Skeletal muscle tissue (tissue), 4 donors: ENCODE results near the gene SLC49A4. TPM values are rescaled to one million over a fixed set of nuclear protein-coding genes. Genes with fewer than 3 reads are reported as not detected.

Source experiments
- H3K27ac ChIP-seq: one replicate; pipeline ENCODE4 v1.7.0; 2013; ENCODE audit warnings: mild to moderate bottlenecking, low read depth, low read length, inconsistent platforms
- H3K27me3 ChIP-seq, 3 donors: one replicate each; pipeline ENCODE4 v1.7.0; 2013; ENCODE audit warnings: low read length in 3 of 3; ENCODE audit not compliant: control insufficient read depth in 3 of 3, insufficient read depth in 3 of 3
- H3K36me3 ChIP-seq, 3 donors: one replicate each; pipeline ENCODE4 v1.7.0; 2013; ENCODE audit warnings: low read length in 3 of 3; ENCODE audit not compliant: control insufficient read depth in 3 of 3, insufficient read depth in 3 of 3
- H3K4me1 ChIP-seq, 3 donors: one replicate each; pipeline ENCODE4 v1.7.0; 2013; ENCODE audit warnings: low read length in 3 of 3, mild to moderate bottlenecking in 3 of 3; ENCODE audit not compliant: control insufficient read depth in 3 of 3, insufficient read depth in 3 of 3
- H3K4me3 ChIP-seq, 3 donors: one replicate each; pipeline ENCODE4 v1.7.0; 2013; ENCODE audit warnings: low read length in 3 of 3
- H3K9ac ChIP-seq, 3 donors: one replicate each; pipeline ENCODE4 v1.7.0; 2013; ENCODE audit warnings: low read length in 3 of 3, mild to moderate bottlenecking in 3 of 3, moderate library complexity in 2 of 3, low read depth in 1 of 3
- H3K9me3 ChIP-seq, 3 donors: one replicate each; pipeline ENCODE4 v1.7.0; 2013; ENCODE audit warnings: low read length in 3 of 3; ENCODE audit not compliant: control insufficient read depth in 3 of 3
- total RNA-seq: library from RNA; depleted of rRNA; stranded (reverse); fragments of >200 nt; gene quantifications from one replicate; pipeline ENCODE4 v1.2.3, GENCODE V29; 2014
- donor health status: Osteomylitis.

SLC49A4 gene
- total RNA-seq, 1 donor from 2014 or later, result 11.5 TPM

GRCh38 chr3:122835590-122835989 is 40.7 kb downstream of the SLC49A4 start:
- Histone ChIP-seq H3K36me3 (peaks cover 0 to 21% (median 0%) of the 10 kb centered on the region in 3 donors), H3K4me3 (no peak overlapping the region), H3K9me3 (no peaks in the 10 kb centered on the region), H3K4me1 (no peaks in the 10 kb centered on the region), H3K27me3 (no peaks in the 10 kb centered on the region), H3K27ac (no peak overlapping the region), H3K9ac (no peak overlapping the region)

- Histone ChIP-seq H3K9me3 (no peaks in the 10 kb centered on the region), H3K4me3 (no peak overlapping the region), H3K27me3 (no peaks in the 10 kb centered on the region), H3K36me3 (peaks cover 5 to 25% (median 13%) of the 10 kb centered on the region in 3 donors), H3K27ac (no peak overlapping the region), H3K4me1 (no peaks in the 10 kb centered on the region), H3K9ac (no peak overlapping the region)
Measured at GRCh38 chr3:122843604-122844003, 48.7 kb downstream of the SLC49A4 start.

GRCh38 chr3:122857019-122857418 is 62.1 kb downstream of the SLC49A4 start:
- Histone ChIP-seq H3K4me1 (no peaks in the 10 kb centered on the region), H3K27me3 (no peaks in the 10 kb centered on the region), H3K36me3 (peaks cover 7 to 29% (median 21%) of the 10 kb centered on the region in 3 donors), H3K9ac (no peak overlapping the region), H3K27ac (no peak overlapping the region), H3K9me3 (no peaks in the 10 kb centered on the region), H3K4me3 (no peak overlapping the region)

GRCh38 chr3:122858373-122858772 is 63.5 kb downstream of the SLC49A4 start:
- Histone ChIP-seq H3K27ac (no peak overlapping the region), H3K9ac (no peak overlapping the region), H3K4me1 (no peaks in the 10 kb centered on the region), H3K4me3 (no peak overlapping the region), H3K9me3 (no peaks in the 10 kb centered on the region), H3K27me3 (no peaks in the 10 kb centered on the region), H3K36me3 (peaks cover 7 to 30% (median 25%) of the 10 kb centered on the region in 3 donors)

- Histone ChIP-seq H3K9me3 (no peaks in the 10 kb centered on the region), H3K4me3 (no peak overlapping the region), H3K9ac (no peak overlapping the region), H3K36me3 (peaks cover 7 to 30% (median 24%) of the 10 kb centered on the region in 3 donors), H3K4me1 (no peaks in the 10 kb centered on the region), H3K27me3 (no peaks in the 10 kb centered on the region), H3K27ac (no peak overlapping the region)
Measured at GRCh38 chr3:122859021-122859805, 64.3 kb downstream of the SLC49A4 start.

- Histone ChIP-seq H3K27ac (no peak overlapping the region), H3K4me3 (no peak overlapping the region), H3K27me3 (no peaks in the 10 kb centered on the region), H3K9ac (no peak overlapping the region), H3K9me3 (no peaks in the 10 kb centered on the region), H3K4me1 (no peaks in the 10 kb centered on the region), H3K36me3 (peaks cover 12 to 30% (median 28%) of the 10 kb centered on the region in 3 donors)
Measured at GRCh38 chr3:122862381-122862780, 67.5 kb downstream of the SLC49A4 start.

GRCh38 chr3:122864498-122864897 is 69.6 kb downstream of the SLC49A4 start:
- no peaks in the 10 kb centered on the region for H3K9me3 ChIP-seq
- H3K4me3 ChIP-seq, result no peak overlapping the region
- no peaks in the 10 kb centered on the region for H3K4me1 ChIP-seq
- H3K27me3 ChIP-seq, result no peaks in the 10 kb centered on the region
- no peak overlapping the region for H3K9ac ChIP-seq
- H3K36me3 ChIP-seq, result peaks cover 12 to 28% (median 26%) of the 10 kb centered on the region in 3 donors
- H3K27ac ChIP-seq, result no peak overlapping the region

GRCh38 chr3:122868322-122868721 is 73.5 kb downstream of the SLC49A4 start:
- H3K9ac ChIP-seq, result no peak overlapping the region
- H3K9me3 ChIP-seq, result no peaks in the 10 kb centered on the region
- no peaks in the 10 kb centered on the region for H3K27me3 ChIP-seq
- no peak overlapping the region for H3K27ac ChIP-seq
- H3K4me3 ChIP-seq, result no peak overlapping the region
- H3K4me1 ChIP-seq, result no peaks in the 10 kb centered on the region
- peaks cover 5 to 17% (median 12%) of the 10 kb centered on the region in 3 donors for H3K36me3 ChIP-seq

GRCh38 chr3:122873741-122874515 is 79.1 kb downstream of the SLC49A4 start:
- Histone ChIP-seq H3K27ac (no peak overlapping the region), H3K36me3 (peaks cover 4 to 13% (median 5%) of the 10 kb centered on the region in 3 donors), H3K27me3 (no peaks in the 10 kb centered on the region), H3K4me3 (no peak overlapping the region), H3K4me1 (no peaks in the 10 kb centered on the region), H3K9me3 (no peaks in the 10 kb centered on the region), H3K9ac (no peak overlapping the region)

GRCh38 chr3:122875547-122876127 is 80.8 kb downstream of the SLC49A4 start:
- Histone ChIP-seq H3K36me3 (peaks cover 4 to 19% (median 16%) of the 10 kb centered on the region in 3 donors), H3K27me3 (no peaks in the 10 kb centered on the region), H3K9ac (no peak overlapping the region)

More at GRCh38 chr3:122875547-122876127, 80.8 kb downstream of the SLC49A4 start:
- Histone ChIP-seq H3K4me1 (no peaks in the 10 kb centered on the region), H3K4me3 (no peak overlapping the region), H3K9me3 (no peaks in the 10 kb centered on the region), H3K27ac (no peak overlapping the region)
